C4-2B (cell line): ENCODE results near the gene RET.

ENCODE experiments used
- ZFX ChIP-seq: fragments of 450-650 bp; IDR thresholded peaks from 2 replicates; pipeline ENCODE4 v1.6.1; 2017
- TF ChIP-seq, protein P1 (sequence below): fragments of 450-650 bp; conservative IDR thresholded peaks from 2 replicates; pipeline ENCODE4 v1.5.1; 2017; ENCODE audit warnings: mild to moderate bottlenecking

- TF ChIP-seq, protein P1, sequence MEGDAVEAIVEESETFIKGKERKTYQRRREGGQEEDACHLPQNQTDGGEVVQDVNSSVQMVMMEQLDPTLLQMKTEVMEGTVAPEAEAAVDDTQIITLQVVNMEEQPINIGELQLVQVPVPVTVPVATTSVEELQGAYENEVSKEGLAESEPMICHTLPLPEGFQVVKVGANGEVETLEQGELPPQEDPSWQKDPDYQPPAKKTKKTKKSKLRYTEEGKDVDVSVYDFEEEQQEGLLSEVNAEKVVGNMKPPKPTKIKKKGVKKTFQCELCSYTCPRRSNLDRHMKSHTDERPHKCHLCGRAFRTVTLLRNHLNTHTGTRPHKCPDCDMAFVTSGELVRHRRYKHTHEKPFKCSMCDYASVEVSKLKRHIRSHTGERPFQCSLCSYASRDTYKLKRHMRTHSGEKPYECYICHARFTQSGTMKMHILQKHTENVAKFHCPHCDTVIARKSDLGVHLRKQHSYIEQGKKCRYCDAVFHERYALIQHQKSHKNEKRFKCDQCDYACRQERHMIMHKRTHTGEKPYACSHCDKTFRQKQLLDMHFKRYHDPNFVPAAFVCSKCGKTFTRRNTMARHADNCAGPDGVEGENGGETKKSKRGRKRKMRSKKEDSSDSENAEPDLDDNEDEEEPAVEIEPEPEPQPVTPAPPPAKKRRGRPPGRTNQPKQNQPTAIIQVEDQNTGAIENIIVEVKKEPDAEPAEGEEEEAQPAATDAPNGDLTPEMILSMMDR: no peak
- TF ChIP-seq ZFX: no peak
Measured at GRCh38 chr10:43049081-43049551, 27.8 kb upstream of the RET start.
